ENCODE results near the gene MLLT3.

DNA sequence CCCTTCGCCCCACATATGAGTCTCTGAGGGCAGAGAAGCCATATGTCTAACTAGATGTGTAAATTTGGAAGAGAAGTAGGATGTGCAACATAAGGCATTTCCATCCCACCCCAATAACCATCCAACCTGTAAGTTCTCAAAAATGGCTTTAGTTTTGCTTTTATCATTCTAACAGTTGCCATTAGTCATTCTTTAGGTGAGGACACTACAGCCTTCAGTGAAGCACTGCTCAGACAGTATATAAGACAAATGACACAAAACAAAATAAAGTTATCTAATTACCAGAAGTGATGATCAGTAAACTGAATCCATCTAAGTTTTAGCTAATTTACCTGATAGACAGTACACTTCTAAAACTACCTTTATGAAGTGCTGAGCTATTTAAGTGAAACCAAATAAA is 23.9 kb downstream of the MLLT3 start:
- TF ChIP-seq, protein P1, sequence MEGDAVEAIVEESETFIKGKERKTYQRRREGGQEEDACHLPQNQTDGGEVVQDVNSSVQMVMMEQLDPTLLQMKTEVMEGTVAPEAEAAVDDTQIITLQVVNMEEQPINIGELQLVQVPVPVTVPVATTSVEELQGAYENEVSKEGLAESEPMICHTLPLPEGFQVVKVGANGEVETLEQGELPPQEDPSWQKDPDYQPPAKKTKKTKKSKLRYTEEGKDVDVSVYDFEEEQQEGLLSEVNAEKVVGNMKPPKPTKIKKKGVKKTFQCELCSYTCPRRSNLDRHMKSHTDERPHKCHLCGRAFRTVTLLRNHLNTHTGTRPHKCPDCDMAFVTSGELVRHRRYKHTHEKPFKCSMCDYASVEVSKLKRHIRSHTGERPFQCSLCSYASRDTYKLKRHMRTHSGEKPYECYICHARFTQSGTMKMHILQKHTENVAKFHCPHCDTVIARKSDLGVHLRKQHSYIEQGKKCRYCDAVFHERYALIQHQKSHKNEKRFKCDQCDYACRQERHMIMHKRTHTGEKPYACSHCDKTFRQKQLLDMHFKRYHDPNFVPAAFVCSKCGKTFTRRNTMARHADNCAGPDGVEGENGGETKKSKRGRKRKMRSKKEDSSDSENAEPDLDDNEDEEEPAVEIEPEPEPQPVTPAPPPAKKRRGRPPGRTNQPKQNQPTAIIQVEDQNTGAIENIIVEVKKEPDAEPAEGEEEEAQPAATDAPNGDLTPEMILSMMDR (IDR thresholded peaks at IDR 0.05), result no peak
- TF ChIP-seq POLR2A (IDR thresholded peaks at IDR 0.05) (no peak), EP300 (IDR thresholded peaks at IDR 0.05) (no peak), POLR2AphosphoS5 (IDR thresholded peaks at IDR 0.05) (no peak)

Measured in suprapubic skin (tissue), 4 donors.